ENCODE data around the gene RIF1.

RIF1 gene

DNA sequence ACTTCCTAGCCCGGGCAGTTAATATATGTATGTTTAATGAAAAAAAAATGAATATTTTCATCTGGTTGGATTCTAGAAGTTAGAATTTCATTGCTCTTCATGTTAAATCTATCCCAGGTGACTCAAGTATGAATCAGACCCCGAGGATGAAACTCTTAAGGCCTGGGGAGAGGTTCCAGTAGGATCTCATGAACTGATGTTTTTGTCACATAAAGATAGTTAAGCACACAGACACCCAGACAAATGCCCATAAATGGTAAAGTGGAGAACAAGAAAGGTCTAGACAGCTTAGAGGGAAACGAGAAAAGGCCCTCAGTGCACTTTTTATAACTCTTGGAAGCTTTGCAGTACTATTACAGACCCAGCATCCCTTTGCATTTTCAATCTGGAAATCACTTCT is 114.1 kb downstream of the RIF1 start:
- DNase-seq: peak; percentile 59

DNA sequence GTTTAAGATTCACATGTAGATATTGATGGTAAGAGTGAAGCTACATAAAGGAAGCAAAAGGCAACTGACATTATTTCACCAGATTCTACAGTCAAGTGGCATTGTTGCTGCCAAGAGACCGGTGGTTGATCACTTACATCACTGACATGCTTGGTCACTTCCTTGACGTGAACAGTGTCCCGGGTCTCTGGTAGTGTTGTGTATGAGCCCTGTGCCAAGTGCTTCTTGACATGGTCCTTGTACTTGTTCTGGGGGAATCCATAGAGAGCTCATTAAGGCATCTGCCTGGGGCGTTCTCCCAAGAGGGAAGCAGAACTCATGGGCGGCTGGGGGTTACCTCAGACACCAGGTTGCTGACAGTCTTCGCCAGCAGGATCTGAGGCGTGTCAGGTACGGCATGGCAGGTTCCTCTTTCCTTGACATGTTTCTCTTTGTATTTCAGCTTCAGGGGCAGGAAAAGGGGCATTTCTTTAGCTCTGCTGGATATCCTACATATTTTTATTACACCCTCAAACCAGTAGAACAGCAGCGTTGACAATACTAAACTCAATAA is 116.2 kb downstream of the RIF1 start:
- DNase-seq: no peak

DNA sequence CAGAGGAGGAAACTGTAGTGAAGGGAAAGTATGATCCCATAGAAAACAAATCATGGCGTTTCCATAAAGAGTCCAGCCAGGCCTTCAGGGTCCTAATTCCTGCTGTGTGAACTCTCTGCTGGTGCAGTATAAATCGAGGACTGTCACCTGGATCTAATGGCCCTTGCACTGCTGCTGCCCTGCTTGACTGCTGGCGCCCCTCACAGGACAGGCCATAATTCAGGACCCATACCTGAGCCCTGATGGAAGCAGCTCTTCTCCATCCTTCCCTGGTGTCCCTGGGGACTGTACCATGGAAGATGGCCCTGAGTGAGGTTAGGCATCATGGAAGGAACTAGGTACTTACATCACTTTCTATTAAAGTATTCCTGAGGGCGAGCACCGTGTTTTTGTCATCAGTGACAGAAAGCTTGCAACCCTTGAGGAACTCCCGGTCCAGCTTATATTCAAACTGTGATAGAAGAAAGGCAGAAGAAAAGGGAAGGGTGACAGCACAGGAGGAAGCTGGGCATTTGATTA is 116.9 kb downstream of the RIF1 start:
- DNase-seq: no peak
